Trophoblast cell (in vitro differentiated cells and primary cell): ENCODE measurements around the gene EPHB6.
A peak's percentile ranks its signal among the peaks of the same experiment; 100 is the strongest.

ENCODE experiments used
- DNase-seq, 2 donors: peaks; one replicate each; pipeline ENCODE4 v3.0.0-alpha.2; 2016
- H2AFZ ChIP-seq: 2 replicates; pipeline ENCODE4 v1.6.1; 2013; ENCODE audit warnings: low read length, moderate library complexity, mild to moderate bottlenecking; ENCODE audit not compliant: insufficient read depth, poor library complexity
- H2AK5ac ChIP-seq: 2 replicates; pipeline ENCODE4 v1.6.1; 2013; ENCODE audit warnings: mild to moderate bottlenecking, low read length
- H2BK120ac ChIP-seq: 2 replicates; pipeline ENCODE4 v1.6.1; 2013; ENCODE audit warnings: low read length, mild to moderate bottlenecking, moderate library complexity; ENCODE audit not compliant: insufficient read depth, poor library complexity
- H2BK12ac ChIP-seq: 2 replicates; pipeline ENCODE4 v1.6.1; 2013; ENCODE audit warnings: mild to moderate bottlenecking, low read length, moderate library complexity
- H2BK5ac ChIP-seq: 2 replicates; pipeline ENCODE4 v1.6.1; 2013; ENCODE audit warnings: low read length, low read depth, moderate library complexity, mild to moderate bottlenecking; ENCODE audit not compliant: poor library complexity
- H3K14ac ChIP-seq: 2 replicates; pipeline ENCODE4 v1.6.1; 2013; ENCODE audit warnings: mild to moderate bottlenecking, low read length
- H3K18ac ChIP-seq: 2 replicates; pipeline ENCODE4 v1.6.1; 2013; ENCODE audit warnings: mild to moderate bottlenecking, low read length
- H3K23ac ChIP-seq: 2 replicates; pipeline ENCODE4 v1.6.1; 2013; ENCODE audit warnings: low read length
- H3K27ac ChIP-seq: 2 replicates; pipeline ENCODE4 v1.5.1; 2013; ENCODE audit warnings: low read depth, mild to moderate bottlenecking, inconsistent platforms, low read length, moderate library complexity
- H3K27me3 ChIP-seq: 2 replicates; pipeline ENCODE4 v1.6.1; 2013; ENCODE audit warnings: inconsistent platforms, mild to moderate bottlenecking, low read length, moderate library complexity; ENCODE audit not compliant: insufficient read depth
- H3K36me3 ChIP-seq, 2 experiments: 1 replicate in 1 of 2; 2 replicates in 1 of 2; pipeline ENCODE4 v1.6.1; 2013; ENCODE audit warnings: low read length in 2 of 2, mild to moderate bottlenecking in 2 of 2, moderate library complexity in 1 of 2; ENCODE audit not compliant: insufficient read depth in 2 of 2, control insufficient read depth in 1 of 2
- H3K4ac ChIP-seq: 2 replicates; pipeline ENCODE4 v1.6.1; 2013; ENCODE audit warnings: low read depth, mild to moderate bottlenecking, low read length, moderate library complexity
- H3K4me1 ChIP-seq, 2 experiments: 1 replicate in 1 of 2; 2 replicates in 1 of 2; pipeline ENCODE4 v1.6.1; 2013; ENCODE audit warnings: low read length in 2 of 2, mild to moderate bottlenecking in 2 of 2, moderate library complexity in 1 of 2; ENCODE audit not compliant: insufficient read depth in 2 of 2, control insufficient read depth in 1 of 2
- H3K4me2 ChIP-seq: 2 replicates; pipeline ENCODE4 v1.6.1; 2013; ENCODE audit warnings: inconsistent platforms, mild to moderate bottlenecking, low read length, moderate library complexity
- H3K4me3 ChIP-seq: 2 replicates; pipeline ENCODE4 v1.5.1; 2013; ENCODE audit warnings: mild to moderate bottlenecking, low read depth, low read length, inconsistent platforms
- H3K79me1 ChIP-seq: one replicate; pipeline ENCODE4 v1.6.1; 2013; ENCODE audit warnings: low read length
- H3K79me2 ChIP-seq: 2 replicates; pipeline ENCODE4 v1.6.1; 2013; ENCODE audit warnings: low read length, mild to moderate bottlenecking; ENCODE audit not compliant: control insufficient read depth, insufficient read depth, poor library complexity
- H3K9ac ChIP-seq: 2 replicates; pipeline ENCODE4 v1.6.1; 2013; ENCODE audit warnings: mild to moderate bottlenecking, low read length
- H3K9me3 ChIP-seq: 2 replicates; pipeline ENCODE4 v1.6.1; 2013; ENCODE audit warnings: low read depth, mild to moderate bottlenecking, control low read depth, inconsistent platforms, low read length; ENCODE audit not compliant: insufficient read depth
- H4K12ac ChIP-seq: 2 replicates; pipeline ENCODE4 v1.6.1; 2013; ENCODE audit warnings: low read depth, mild to moderate bottlenecking, low read length, moderate library complexity
- H4K8ac ChIP-seq: 2 replicates; pipeline ENCODE4 v1.6.1; 2013; ENCODE audit warnings: low read depth, mild to moderate bottlenecking, low read length, moderate library complexity
- H4K91ac ChIP-seq: one replicate; pipeline ENCODE4 v1.6.1; 2013; ENCODE audit warnings: low read depth, mild to moderate bottlenecking, low read length, moderate library complexity
- WGBS: extraction: QIAGEN DNeasy Blood & Tissue Kit; methylation state at CpG from one replicate; pipeline ENCODE4 v1.1.7; 2013; ENCODE audit warnings: missing lambda C conversion rate; ENCODE audit not compliant: insufficient read length, insufficient coverage; ENCODE audit errors: extremely low coverage; 5-methylcytosine and 5-hydroxymethylcytosine counted together

The EPHB6 gene

GRCh38 chr7:142814451-142814850 lies 40.4 kb upstream of the EPHB6 start:
- H3K4me2 ChIP-seq = no peak overlapping the region
- no peak overlapping the region for H2BK12ac ChIP-seq
- no peak for DNase-seq
- H2BK120ac ChIP-seq = no peak overlapping the region
- peak overlapping the region; percentile 26 for H2BK5ac ChIP-seq
- no peak overlapping the region for H3K18ac ChIP-seq
- no peak overlapping the region for H2AFZ ChIP-seq
- H2AK5ac ChIP-seq = no peak overlapping the region
- peak overlapping the region; percentile 59 for H3K23ac ChIP-seq
- no peak overlapping the region for H4K12ac ChIP-seq
- H3K79me2 ChIP-seq = no peaks in the 10 kb centered on the region
- peaks cover 12 to 25% of the 10 kb centered on the region in 2 experiments for H3K4me1 ChIP-seq
- no peak overlapping the region for H4K91ac ChIP-seq
- H3K27ac ChIP-seq = peak overlapping the region; percentile 93
- no peaks in the 10 kb centered on the region for H3K27me3 ChIP-seq
- peaks cover 1% of the 10 kb centered on the region for H3K9me3 ChIP-seq
- H4K8ac ChIP-seq = no peak overlapping the region
- H3K36me3 ChIP-seq = no peaks in the 10 kb centered on the region
- WGBS = no CpG with 5 or more reads among the region's 2 CpGs
- no peak overlapping the region for H3K9ac ChIP-seq
- no peak overlapping the region for H3K4ac ChIP-seq
- H3K4me3 ChIP-seq = no peak overlapping the region
- peaks cover 10% of the 10 kb centered on the region for H3K79me1 ChIP-seq
- no peak overlapping the region for H3K14ac ChIP-seq

DNA sequence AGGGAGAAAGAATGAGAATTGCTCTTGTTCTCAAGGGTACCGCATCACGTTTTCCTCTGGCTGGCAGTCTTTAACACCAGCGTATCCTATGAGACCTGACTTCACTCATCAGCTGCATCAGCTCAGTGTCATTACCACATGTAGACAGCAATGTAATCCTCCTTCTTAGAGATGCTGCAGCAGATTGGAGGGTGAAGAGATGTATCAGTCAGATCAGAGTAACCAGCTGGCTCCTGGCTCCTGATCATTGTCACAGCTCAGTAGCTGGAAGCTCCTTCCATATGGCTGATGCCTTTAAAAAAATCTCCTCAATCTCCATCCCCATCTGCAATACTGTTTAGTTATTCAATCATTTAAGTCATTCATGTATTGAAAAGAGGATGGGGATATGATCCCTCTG lies 39.7 kb upstream of the EPHB6 start:
- Histone ChIP-seq H3K23ac (no peak overlapping the region), H4K91ac (no peak overlapping the region), H3K79me1 (peaks cover 10% of the 10 kb centered on the region), H2BK120ac (no peak overlapping the region), H3K4me3 (no peak overlapping the region), H3K14ac (no peak overlapping the region), H3K36me3 (no peaks in the 10 kb centered on the region), H2AFZ (no peak overlapping the region), H4K8ac (no peak overlapping the region), H3K27me3 (no peaks in the 10 kb centered on the region), H3K4ac (no peak overlapping the region), H3K9me3 (peaks cover 3% of the 10 kb centered on the region), H3K4me1 (peaks cover 15 to 27% of the 10 kb centered on the region in 2 experiments), H3K9ac (no peak overlapping the region), H3K27ac (no peak overlapping the region), H2AK5ac (no peak overlapping the region), H3K18ac (no peak overlapping the region), H2BK12ac (no peak overlapping the region), H3K79me2 (no peaks in the 10 kb centered on the region), H3K4me2 (no peak overlapping the region), H2BK5ac (no peak overlapping the region), H4K12ac (no peak overlapping the region)
- DNase-seq = peak; percentile 19 to 44
- no CpG with 5 or more reads among the region's 3 CpGs for WGBS

DNA sequence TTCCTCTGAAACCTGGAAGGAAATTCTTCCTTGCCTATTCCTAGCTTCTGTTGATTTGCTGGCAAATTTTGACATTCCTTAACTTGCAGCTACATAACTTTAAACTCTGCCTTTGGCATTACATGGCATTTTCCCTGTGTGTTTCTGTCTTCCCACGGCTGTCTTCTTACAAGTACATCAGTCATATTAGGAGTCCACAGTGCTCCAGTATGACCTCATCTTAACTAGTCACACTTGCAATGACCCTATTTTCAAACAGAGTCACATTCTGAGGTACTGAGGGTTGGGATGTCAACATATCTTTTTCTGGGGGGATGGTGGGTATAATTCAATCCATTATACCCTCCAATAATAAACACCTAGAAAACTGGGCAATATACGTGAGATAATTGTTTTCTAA lies 37.4 kb upstream of the EPHB6 start:
- H4K8ac ChIP-seq = no peak overlapping the region
- DNase-seq = no peak
- H3K4me1 ChIP-seq = peaks cover 10 to 20% of the 10 kb centered on the region in 2 experiments
- H3K9me3 ChIP-seq = peaks cover 3% of the 10 kb centered on the region
- no peak overlapping the region for H4K12ac ChIP-seq
- H3K36me3 ChIP-seq = no peaks in the 10 kb centered on the region
- H2AK5ac ChIP-seq = no peak overlapping the region
- H3K18ac ChIP-seq = no peak overlapping the region
- H3K79me1 ChIP-seq = peaks cover 4% of the 10 kb centered on the region
- WGBS = no CpG with 5 or more reads among the region's 2 CpGs
- no peak overlapping the region for H3K27ac ChIP-seq
- H2BK5ac ChIP-seq = no peak overlapping the region
- H2BK12ac ChIP-seq = no peak overlapping the region
- H2AFZ ChIP-seq = no peak overlapping the region
- H3K23ac ChIP-seq = no peak overlapping the region
- no peak overlapping the region for H2BK120ac ChIP-seq
- no peak overlapping the region for H3K4me3 ChIP-seq
- no peak overlapping the region for H3K14ac ChIP-seq
- no peaks in the 10 kb centered on the region for H3K27me3 ChIP-seq
- H3K4ac ChIP-seq = no peak overlapping the region
- H3K79me2 ChIP-seq = no peaks in the 10 kb centered on the region
- H3K4me2 ChIP-seq = no peak overlapping the region
- H3K9ac ChIP-seq = no peak overlapping the region
- no peak overlapping the region for H4K91ac ChIP-seq

- no peak overlapping the region for H2BK120ac ChIP-seq
- no peak overlapping the region for H3K18ac ChIP-seq
- H3K14ac ChIP-seq = no peak overlapping the region
- H4K8ac ChIP-seq = no peak overlapping the region
- no peak overlapping the region for H3K4me3 ChIP-seq
- no peaks in the 10 kb centered on the region for H3K79me2 ChIP-seq
- H3K79me1 ChIP-seq = no peaks in the 10 kb centered on the region
- WGBS = no CpG with 5 or more reads among the region's 5 CpGs
- H3K9ac ChIP-seq = peak overlapping the region; percentile 72
- H2AK5ac ChIP-seq = no peak overlapping the region
- no peak overlapping the region for H2BK12ac ChIP-seq
- no peak overlapping the region for H2BK5ac ChIP-seq
- H3K36me3 ChIP-seq = no peaks in the 10 kb centered on the region
- no peaks in the 10 kb centered on the region for H3K27me3 ChIP-seq
- peaks cover 3% of the 10 kb centered on the region for H3K9me3 ChIP-seq
- DNase-seq = no peak
- H3K4me2 ChIP-seq = no peak overlapping the region
- no peak overlapping the region for H4K91ac ChIP-seq
- no peak overlapping the region for H2AFZ ChIP-seq
- no peak overlapping the region for H3K4ac ChIP-seq
- no peak overlapping the region for H3K27ac ChIP-seq
- H4K12ac ChIP-seq = no peak overlapping the region
- no peak overlapping the region for H3K23ac ChIP-seq
- H3K4me1 ChIP-seq = peaks cover 5 to 11% of the 10 kb centered on the region in 2 experiments
Measured at GRCh38 chr7:142819530-142819929, 35.3 kb upstream of the EPHB6 start.
